Activated CD8-positive, alpha-beta memory T cell treated with anti-CD3 and anti-CD28 coated beads, Interleukin-2, amount 10 ng/mL, durations not matched to agents 7 days and 5 days (primary cell): ENCODE results near the gene HDAC2. TPM values are rescaled to one million over a fixed set of nuclear protein-coding genes. Genes with fewer than 3 reads are reported as not detected.
A peak's percentile ranks its signal among the peaks of the same experiment; 100 is the strongest.
"Not testable (repeated sequence)": the region's sequence is repeated elsewhere in the genome, so short reads cannot be mapped to it uniquely, and the experiment has no call there.

Experiments used
- ATAC-seq: fragments of 150-1000 bp; cut with Tn5 transposase; one replicate; pipeline ENCODE4 v1.10.0; 2021; ENCODE audit warnings: moderate library complexity
- CTCF ChIA-PET: fragments of 350-600 bp; sonication (Branson Sonifier 250); formaldehyde crosslinking; loops from one replicate; lab custom pipeline; 2021; ENCODE audit warnings: antibody characterized with exemption; lab: Charles Lee
- DNase-seq: peaks from one replicate; pipeline ENCODE4 v3.0.0-alpha.2; 2020
- H3K27ac Mint-ChIP-seq: one replicate; pipeline ENCODE4 v1.8.0; 2021; ENCODE audit warnings: mild to moderate bottlenecking, mixed read lengths
- H3K27me3 Mint-ChIP-seq: one replicate; pipeline ENCODE4 v1.8.0; 2021; ENCODE audit warnings: mixed read lengths
- H3K36me3 Mint-ChIP-seq: one replicate; pipeline ENCODE4 v1.8.0; 2021; ENCODE audit warnings: mild to moderate bottlenecking, mixed read lengths
- H3K4me1 Mint-ChIP-seq: one replicate; pipeline ENCODE4 v1.8.0; 2021; ENCODE audit warnings: mixed read lengths
- H3K4me3 Mint-ChIP-seq: one replicate; pipeline ENCODE4 v1.8.0; 2021; ENCODE audit warnings: mild to moderate bottlenecking, moderate library complexity, mixed read lengths
- H3K9me3 Mint-ChIP-seq: one replicate; pipeline ENCODE4 v1.8.0; 2022; ENCODE audit warnings: low read depth, mixed read lengths
- total RNA-seq, 2 experiments: library from RNA; stranded (reverse); gene quantifications; one replicate each; pipeline ENCODE4 v1.2.3, GENCODE V29; 2021

HDAC2 gene
- total RNA-seq, result 10 to 100 TPM; 62.4 to 75.5 TPM

DNA sequence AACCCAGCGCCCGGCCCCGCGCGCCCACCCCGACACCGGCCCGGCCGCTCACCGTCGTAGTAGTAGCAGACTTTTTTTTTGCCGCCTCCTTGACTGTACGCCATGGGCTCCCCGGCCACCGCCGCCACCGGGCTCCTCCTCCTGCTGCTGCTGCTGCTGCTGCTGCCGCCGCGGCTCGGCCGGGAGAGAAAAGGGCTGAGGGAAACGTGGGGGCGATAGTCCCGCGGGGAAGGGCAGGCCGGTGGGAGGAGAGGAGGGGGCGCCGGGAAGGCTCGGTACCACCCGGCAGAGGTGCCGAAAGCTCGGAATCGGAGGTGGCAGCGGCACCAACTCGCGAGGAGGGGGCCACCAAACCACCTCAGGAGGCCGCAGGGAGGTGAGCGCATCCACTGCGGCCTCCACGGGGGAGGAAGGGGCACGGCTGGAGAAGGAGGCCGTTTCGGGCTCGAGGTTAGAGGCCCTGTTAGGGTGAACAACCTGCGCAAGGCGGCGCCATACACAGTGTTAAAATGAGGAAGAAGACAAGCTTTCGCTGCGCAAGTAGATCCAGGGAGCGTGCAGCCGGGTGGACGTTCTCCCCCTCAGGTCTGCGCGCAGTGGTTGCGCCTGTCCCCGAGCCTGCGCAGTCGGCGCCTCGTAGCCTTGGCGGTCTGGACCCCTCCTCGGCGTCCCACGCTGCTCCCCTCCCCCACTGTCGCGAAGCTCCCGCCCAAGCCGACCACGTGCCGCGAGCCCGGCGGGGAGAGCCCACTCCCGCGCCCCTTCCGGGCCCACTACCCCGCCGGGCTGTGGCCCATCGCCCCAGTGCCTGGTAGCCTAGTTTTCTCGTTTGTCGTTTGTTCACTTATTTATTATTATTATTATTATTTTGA lies at the start of gene HDAC2:
Gene HDAC2, minus strand, starts transcription at position 344 of the 872 bp plus-strand sequence. Its CDS starts 240 bp downstream, at position 104.
- peaks cover 2% of the 10 kb centered on the region for H3K36me3 Mint-ChIP-seq
- CTCF ChIA-PET, result interaction anchor here (1.2 to 1.4 kb wide), 2 partner anchors 31 to 35 kb away, joined by 3 to 4 read pairs; no protein-coding TSS in a partner anchor
- ATAC-seq, result peak; percentile 78
- H3K4me1 Mint-ChIP-seq, result peaks cover 29% of the 10 kb centered on the region
- peak within 1 kb of the TSS; percentile 99 for H3K27ac Mint-ChIP-seq
- H3K27me3 Mint-ChIP-seq, result no peaks in the 10 kb centered on the region
- peak; percentile 89 for DNase-seq
- H3K9me3 Mint-ChIP-seq, result no peaks in the 10 kb centered on the region
- peak within 1 kb of the TSS; percentile 96 for H3K4me3 Mint-ChIP-seq

DNA sequence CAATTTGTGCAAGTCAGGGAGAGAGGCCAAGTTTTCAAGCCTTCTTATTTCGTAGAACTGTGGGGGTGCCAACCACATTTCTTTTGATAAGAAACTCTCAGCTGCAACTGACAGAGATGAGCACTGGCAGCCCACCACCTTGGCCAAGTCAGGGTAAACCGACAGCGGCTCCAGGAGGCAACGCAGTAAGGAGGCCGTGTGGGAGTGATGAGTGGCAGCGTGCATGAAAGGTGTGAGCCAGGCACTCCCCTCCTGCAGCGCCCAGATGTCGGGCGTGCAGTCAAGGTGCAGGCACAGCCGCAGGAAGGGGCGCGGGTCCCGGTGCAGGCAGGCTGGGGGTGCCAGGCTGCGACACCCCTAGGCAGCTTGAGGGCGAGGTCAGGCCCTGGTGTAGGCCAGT lies 49.2 kb upstream of the HDAC2 start:
- H3K4me3 Mint-ChIP-seq, result no peak overlapping the region
- no peak for DNase-seq
- ATAC-seq, result no peak
- no peaks in the 10 kb centered on the region for H3K9me3 Mint-ChIP-seq
- no peaks in the 10 kb centered on the region for H3K27me3 Mint-ChIP-seq
- CTCF ChIA-PET, result no interaction called here
- no peaks in the 10 kb centered on the region for H3K36me3 Mint-ChIP-seq
- no peak overlapping the region for H3K27ac Mint-ChIP-seq
- H3K4me1 Mint-ChIP-seq, result no peaks in the 10 kb centered on the region

DNA sequence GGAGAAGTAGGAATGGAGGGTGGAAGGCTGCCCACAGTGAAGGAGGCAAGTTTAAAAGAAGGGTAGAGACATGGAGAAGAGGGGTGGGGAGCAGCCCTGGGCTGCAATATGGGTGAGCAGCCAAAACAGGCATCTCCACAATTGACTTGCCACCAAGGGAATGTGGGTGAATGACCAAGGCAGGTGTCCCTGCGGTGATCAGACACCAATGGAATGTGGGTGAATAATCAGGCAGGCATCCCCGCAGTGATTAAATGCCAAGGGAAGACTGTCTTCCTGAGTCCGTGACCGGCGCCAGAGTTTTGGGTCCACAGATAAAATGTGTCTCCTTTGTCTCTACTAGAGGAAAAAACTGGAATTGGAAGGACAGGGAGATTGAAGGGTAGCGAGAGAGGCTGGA lies 46.2 kb upstream of the HDAC2 start:
- ATAC-seq, H3K27me3 Mint-ChIP-seq, CTCF ChIA-PET, DNase-seq, H3K27ac Mint-ChIP-seq, H3K36me3 Mint-ChIP-seq, H3K9me3 Mint-ChIP-seq, H3K4me1 Mint-ChIP-seq, H3K4me3 Mint-ChIP-seq: not testable (repeated sequence)

DNA sequence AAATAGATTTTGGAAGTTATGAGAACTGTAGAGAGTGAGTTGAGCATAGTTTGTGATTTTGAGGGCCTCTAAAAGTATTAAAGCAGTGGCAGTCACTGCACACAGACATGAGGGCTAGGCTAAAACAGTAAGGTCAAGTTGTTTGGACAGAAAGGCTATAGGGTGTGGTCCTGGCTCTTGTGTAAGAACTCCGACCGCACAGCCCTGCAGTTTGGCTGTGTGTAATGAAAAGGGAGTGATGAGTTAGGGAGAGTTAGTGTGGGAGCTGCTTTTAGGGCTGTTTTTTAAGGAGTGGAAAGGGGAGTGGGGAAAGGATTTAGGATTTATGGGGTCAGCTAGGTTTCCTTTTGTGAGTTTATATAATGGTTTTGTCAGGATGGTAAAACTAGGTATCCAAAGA lies 43.2 kb upstream of the HDAC2 start:
- DNase-seq, ATAC-seq, CTCF ChIA-PET, H3K36me3 Mint-ChIP-seq, H3K9me3 Mint-ChIP-seq, H3K27ac Mint-ChIP-seq, H3K27me3 Mint-ChIP-seq, H3K4me3 Mint-ChIP-seq, H3K4me1 Mint-ChIP-seq: not testable (repeated sequence)

DNA sequence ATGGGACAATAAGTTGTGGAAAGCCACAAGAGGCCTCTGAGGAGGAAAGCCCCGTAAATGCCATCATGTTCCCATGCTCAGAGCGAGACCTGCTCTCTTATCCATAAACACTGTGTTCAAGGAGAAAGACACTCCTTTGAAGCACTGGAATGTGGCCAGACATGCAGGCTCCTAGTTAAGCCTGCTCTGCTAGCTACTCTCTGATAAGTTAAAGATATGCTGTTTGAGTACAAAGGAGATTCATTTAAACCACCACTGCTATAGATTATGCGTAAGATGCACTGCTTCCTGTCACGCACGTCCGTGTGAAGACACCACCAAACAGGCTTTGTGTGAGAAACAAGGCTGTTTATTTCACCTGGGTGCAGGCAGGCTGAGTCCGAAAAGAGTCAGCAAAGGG lies 40.5 kb upstream of the HDAC2 start:
- H3K4me1 Mint-ChIP-seq, DNase-seq, H3K27ac Mint-ChIP-seq, ATAC-seq, H3K36me3 Mint-ChIP-seq, H3K9me3 Mint-ChIP-seq, CTCF ChIA-PET, H3K4me3 Mint-ChIP-seq: not testable (repeated sequence)
- peaks cover 26% of the 10 kb centered on the region for H3K27me3 Mint-ChIP-seq

DNA sequence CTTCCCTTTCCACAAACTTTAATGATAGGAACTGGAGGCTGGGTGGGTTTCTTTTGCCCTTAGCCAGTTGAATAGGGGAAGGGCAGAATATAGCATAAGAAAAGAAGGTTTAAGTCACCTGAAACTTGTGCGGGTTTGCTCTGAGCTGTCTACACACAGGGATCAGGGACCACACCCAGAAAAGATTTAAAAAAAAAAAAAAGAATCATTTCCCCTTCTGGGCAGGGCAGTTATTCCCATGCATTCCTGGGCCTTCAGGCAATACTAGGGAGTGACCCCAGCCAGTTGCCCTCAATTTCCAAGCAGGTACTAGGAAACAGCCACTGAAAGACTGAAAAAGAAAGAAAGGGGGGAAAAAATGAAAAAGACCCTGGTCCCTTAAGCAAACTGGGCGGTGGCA lies 39.6 kb upstream of the HDAC2 start:
- peaks cover 26% of the 10 kb centered on the region for H3K27me3 Mint-ChIP-seq
- H3K27ac Mint-ChIP-seq, result no peak overlapping the region
- CTCF ChIA-PET, result no interaction called here

DNA sequence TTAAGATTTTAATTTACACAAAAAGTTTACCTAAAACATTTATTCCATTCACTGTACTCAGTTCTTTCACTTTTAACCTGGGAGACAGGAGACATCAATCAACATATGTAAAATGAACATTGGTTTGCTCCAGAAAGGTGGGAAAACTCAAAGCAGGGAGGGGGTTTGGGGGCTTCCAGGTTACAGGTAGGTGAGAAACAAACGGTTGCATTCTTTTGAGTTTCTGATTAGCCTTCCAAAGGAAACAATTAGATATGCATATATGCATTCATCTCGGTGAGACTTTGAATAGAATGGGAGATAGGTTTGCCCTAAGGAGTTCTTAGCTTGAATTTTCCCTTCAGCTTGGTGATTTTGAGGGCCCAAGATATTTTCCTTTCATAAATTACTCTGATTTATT lies 38.2 kb upstream of the HDAC2 start:
- H3K27ac Mint-ChIP-seq, result no peak overlapping the region

More for the DNA sequence above, 39.6 kb upstream of the HDAC2 start:
- peaks cover 4% of the 10 kb centered on the region for H3K4me1 Mint-ChIP-seq
- no peak overlapping the region for H3K4me3 Mint-ChIP-seq
- ATAC-seq (no peak), DNase-seq (no peak)
- H3K9me3 Mint-ChIP-seq, result no peaks in the 10 kb centered on the region
- no peaks in the 10 kb centered on the region for H3K36me3 Mint-ChIP-seq

DNA sequence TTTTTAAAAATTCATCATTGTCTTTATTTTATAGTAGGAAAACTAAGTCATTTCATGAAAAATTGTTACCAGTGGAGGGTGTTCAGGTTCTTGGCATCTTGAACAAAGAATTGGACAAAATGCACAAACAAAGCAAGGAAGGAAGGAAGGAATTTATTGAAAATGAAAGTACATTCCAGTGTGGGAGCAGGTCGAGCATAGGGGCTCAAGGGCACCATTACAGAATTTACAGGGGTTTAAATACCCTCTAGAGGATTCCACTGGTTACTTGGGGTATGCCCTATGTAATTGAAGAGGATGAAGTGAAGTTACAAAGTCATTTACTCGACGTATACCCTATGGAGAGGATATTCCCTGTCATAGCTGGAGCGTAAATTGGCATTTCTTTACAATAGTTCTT lies 37.4 kb upstream of the HDAC2 start:
- peaks cover 4% of the 10 kb centered on the region for H3K4me1 Mint-ChIP-seq
- H3K9me3 Mint-ChIP-seq, result no peaks in the 10 kb centered on the region
- CTCF ChIA-PET, result no interaction called here
- DNase-seq (no peak), ATAC-seq (no peak)
- H3K27me3 Mint-ChIP-seq, result peaks cover 26% of the 10 kb centered on the region
- H3K4me3 Mint-ChIP-seq, result no peak overlapping the region
- no peak overlapping the region for H3K27ac Mint-ChIP-seq
- no peaks in the 10 kb centered on the region for H3K36me3 Mint-ChIP-seq

More for the DNA sequence above, 38.2 kb upstream of the HDAC2 start:
- peaks cover 26% of the 10 kb centered on the region for H3K27me3 Mint-ChIP-seq
- H3K4me1 Mint-ChIP-seq, result peaks cover 4% of the 10 kb centered on the region
- no peak overlapping the region for H3K4me3 Mint-ChIP-seq
- CTCF ChIA-PET, result interaction anchor here (0.7 kb wide), 1 partner anchor 10 kb away, joined by 3 read pairs; no protein-coding TSS in a partner anchor
- no peaks in the 10 kb centered on the region for H3K9me3 Mint-ChIP-seq
- DNase-seq, result no peak
- no peak for ATAC-seq
- H3K36me3 Mint-ChIP-seq, result no peaks in the 10 kb centered on the region

DNA sequence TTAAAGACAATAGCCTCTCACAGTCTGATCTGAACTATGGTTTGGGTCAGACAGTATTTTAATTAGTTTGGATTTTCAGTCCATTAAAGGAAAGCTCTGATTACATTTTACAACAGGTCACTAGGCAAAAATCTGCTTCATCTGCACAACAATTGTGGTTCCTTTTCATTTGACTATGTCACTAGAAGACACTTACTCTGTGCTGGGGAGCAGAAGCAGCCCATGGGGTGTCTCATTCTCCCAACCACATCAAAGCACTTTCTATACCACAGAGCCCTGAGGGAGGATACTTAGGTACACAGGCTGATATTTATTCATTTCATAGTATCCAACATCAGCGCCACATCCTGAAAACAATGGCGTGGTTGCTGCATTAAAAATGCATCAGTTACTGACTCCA lies 36.6 kb upstream of the HDAC2 start:
- Mint-ChIP-seq H3K9me3 (no peaks in the 10 kb centered on the region), H3K27ac (no peak overlapping the region), H3K27me3 (peaks cover 30% of the 10 kb centered on the region), H3K4me1 (peaks cover 4% of the 10 kb centered on the region), H3K4me3 (no peak overlapping the region), H3K36me3 (no peaks in the 10 kb centered on the region)
- DNase-seq (no peak), ATAC-seq (peak; percentile 42)
- CTCF ChIA-PET, result no interaction called here

DNA sequence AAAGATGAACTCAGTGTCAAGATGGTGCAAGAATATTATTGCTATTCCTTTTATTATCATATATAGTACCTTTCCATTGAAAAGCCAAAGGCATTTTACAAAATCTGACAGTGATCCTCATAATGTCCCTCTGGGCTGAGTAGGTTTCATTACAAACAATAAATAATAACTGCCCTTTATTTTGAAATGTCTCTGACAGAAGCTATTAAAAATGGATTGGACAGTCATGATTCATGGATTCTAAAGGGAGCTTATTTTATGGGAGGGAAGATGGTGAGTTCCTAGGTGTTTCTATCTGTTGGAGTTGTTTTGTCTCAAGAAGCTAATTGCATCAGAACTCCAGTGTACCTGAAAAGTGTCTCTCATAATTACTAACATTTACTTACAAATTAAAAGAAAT lies 30.4 kb upstream of the HDAC2 start:
- no peaks in the 10 kb centered on the region for H3K36me3 Mint-ChIP-seq
- peaks cover 12% of the 10 kb centered on the region for H3K27me3 Mint-ChIP-seq
- no peak overlapping the region for H3K27ac Mint-ChIP-seq
- no peak overlapping the region for H3K4me3 Mint-ChIP-seq
- ATAC-seq (no peak), DNase-seq (no peak)
- no peaks in the 10 kb centered on the region for H3K9me3 Mint-ChIP-seq
- no peaks in the 10 kb centered on the region for H3K4me1 Mint-ChIP-seq
- CTCF ChIA-PET, result no interaction called here

DNA sequence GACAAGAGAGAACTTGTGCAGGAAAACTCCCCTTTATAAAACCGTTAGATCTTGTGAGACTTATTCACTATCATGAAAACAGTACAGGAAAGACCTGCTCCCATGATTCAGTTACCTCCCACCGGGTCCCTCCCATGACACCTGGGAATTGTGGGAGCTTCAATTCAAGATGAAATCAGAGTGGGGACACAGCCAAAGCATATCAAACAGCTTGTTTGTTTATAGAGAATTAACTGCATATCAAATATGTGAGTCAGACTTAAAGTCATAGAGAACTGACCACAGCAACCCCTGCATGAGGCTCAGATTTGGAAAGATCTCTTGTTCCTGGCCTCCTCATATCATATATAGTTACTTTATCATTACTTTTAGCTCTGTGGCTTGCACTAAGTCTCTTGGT lies 29.1 kb upstream of the HDAC2 start:
- CTCF ChIA-PET, result no interaction called here
- Mint-ChIP-seq H3K27ac (no peak overlapping the region), H3K36me3 (no peaks in the 10 kb centered on the region), H3K4me1 (no peaks in the 10 kb centered on the region), H3K27me3 (peaks cover 12% of the 10 kb centered on the region), H3K9me3 (no peaks in the 10 kb centered on the region), H3K4me3 (no peak overlapping the region)
- no peak for ATAC-seq
- DNase-seq, result no peak

DNA sequence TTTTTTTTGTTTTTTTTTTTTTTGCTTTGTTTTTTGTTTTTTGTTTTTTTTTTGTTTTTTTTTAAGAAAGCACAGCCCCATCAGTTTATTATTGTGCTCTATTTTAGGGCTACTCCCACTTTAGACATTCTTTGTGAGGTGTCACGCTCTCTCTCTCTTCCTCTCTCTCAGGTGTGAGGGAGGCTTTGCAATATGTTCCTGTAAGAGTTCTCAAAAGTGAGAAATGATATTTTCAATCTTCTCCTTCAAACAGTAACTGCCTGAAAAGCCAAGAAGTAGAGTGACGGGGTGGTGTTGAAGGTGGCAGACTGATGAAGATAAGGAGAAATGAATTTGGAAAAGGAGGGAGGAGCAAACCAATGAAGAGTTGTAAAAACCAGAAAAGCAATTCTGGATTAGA lies 28.3 kb upstream of the HDAC2 start:
- CTCF ChIA-PET, result no interaction called here
- DNase-seq (no peak), ATAC-seq (no peak)
- Mint-ChIP-seq H3K27me3 (peaks cover 12% of the 10 kb centered on the region), H3K4me1 (no peaks in the 10 kb centered on the region), H3K27ac (no peak overlapping the region), H3K36me3 (no peaks in the 10 kb centered on the region), H3K4me3 (no peak overlapping the region), H3K9me3 (no peaks in the 10 kb centered on the region)

DNA sequence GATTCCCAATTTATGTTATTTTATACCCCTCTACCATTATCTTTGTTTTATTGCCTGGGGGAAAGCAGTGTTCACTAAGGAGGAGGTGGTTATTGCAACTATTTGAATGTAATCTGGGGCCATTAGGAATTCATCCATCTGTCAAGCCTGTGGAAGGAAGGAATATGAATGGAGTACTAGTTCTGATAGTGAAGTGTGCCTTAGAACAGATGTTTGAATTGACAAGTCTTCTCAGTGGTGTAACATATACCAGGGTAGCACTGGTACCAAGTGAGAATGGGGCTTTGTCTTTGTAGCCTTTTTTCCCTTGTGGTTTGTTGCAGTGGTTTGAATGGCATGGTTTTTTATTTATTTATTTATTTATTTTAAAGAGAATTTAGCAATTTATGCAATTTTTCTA lies 27.9 kb upstream of the HDAC2 start:
- no peaks in the 10 kb centered on the region for H3K36me3 Mint-ChIP-seq
- no peak for ATAC-seq
- peaks cover 12% of the 10 kb centered on the region for H3K27me3 Mint-ChIP-seq
- H3K27ac Mint-ChIP-seq, result no peak overlapping the region
- no peaks in the 10 kb centered on the region for H3K4me1 Mint-ChIP-seq
- no peaks in the 10 kb centered on the region for H3K9me3 Mint-ChIP-seq
- no peak overlapping the region for H3K4me3 Mint-ChIP-seq
- DNase-seq, result no peak
- CTCF ChIA-PET, result no interaction called here

DNA sequence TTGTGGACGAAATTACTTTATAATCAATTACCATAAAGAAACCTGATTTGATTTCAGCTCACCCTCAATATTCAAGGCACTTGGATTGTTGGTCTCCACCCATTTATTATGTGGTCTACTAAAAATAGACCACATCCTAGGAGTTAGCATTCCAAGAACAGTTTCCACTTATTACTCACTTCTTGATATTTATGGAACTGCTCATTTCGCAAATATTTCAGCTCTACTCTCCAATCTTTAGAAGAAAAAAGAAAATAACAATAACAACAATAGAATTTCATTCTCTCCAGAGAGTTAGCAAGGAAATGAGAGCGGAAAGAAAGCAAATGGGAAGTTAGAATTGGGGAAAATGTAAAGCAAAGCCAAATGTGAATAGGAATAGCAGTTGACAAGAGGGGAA lies 26.2 kb upstream of the HDAC2 start:
- H3K9me3 Mint-ChIP-seq, result no peaks in the 10 kb centered on the region

More for the DNA sequence above, 26.2 kb upstream of the HDAC2 start:
- Mint-ChIP-seq H3K27ac (no peak overlapping the region), H3K4me1 (no peaks in the 10 kb centered on the region), H3K4me3 (no peak overlapping the region), H3K27me3 (peaks cover 6% of the 10 kb centered on the region), H3K36me3 (no peaks in the 10 kb centered on the region)
- DNase-seq (no peak), ATAC-seq (no peak)
- CTCF ChIA-PET, result interaction anchor here (0.9 kb wide), 1 partner anchor 8 kb away, joined by 3 read pairs; no protein-coding TSS in a partner anchor
